HG03460 (cell line): ENCODE data around the gene USH2A.

Experiments
- ATAC-seq: cut with Tn5 transposase; IDR thresholded peaks from one replicate; pipeline ENCODE4 v1.9.1; 2021; ENCODE audit not compliant: unreplicated experiment

The USH2A gene

GRCh38 chr1:216144661-216145450 lies 278.4 kb downstream of the USH2A start:
- ATAC-seq, result no peak

GRCh38 chr1:216142921-216143320 lies 280.3 kb downstream of the USH2A start:
- ATAC-seq, result no peak

- ATAC-seq, result no peak
Measured at GRCh38 chr1:216140730-216141524, 282.3 kb downstream of the USH2A start.

- ATAC-seq, result no peak
Measured at GRCh38 chr1:216124192-216124781, 299.0 kb downstream of the USH2A start.

- ATAC-seq, result no peak
Measured at GRCh38 chr1:216123446-216124191, 299.6 kb downstream of the USH2A start.

- no peak for ATAC-seq
Measured at GRCh38 chr1:216119600-216119999, 303.6 kb downstream of the USH2A start.

GRCh38 chr1:216114180-216114579 lies 309.1 kb downstream of the USH2A start:
- no peak for ATAC-seq

GRCh38 chr1:216113181-216113580 lies 310.1 kb downstream of the USH2A start:
- no peak for ATAC-seq

- ATAC-seq, result no peak
Measured at GRCh38 chr1:216111842-216112241, 311.4 kb downstream of the USH2A start.

- ATAC-seq, result no peak
Measured at GRCh38 chr1:216095400-216095799, 327.8 kb downstream of the USH2A start.

- ATAC-seq, result no peak
Measured at GRCh38 chr1:216090556-216090955, 332.7 kb downstream of the USH2A start.

GRCh38 chr1:216086678-216087077 lies 336.6 kb downstream of the USH2A start:
- ATAC-seq, result no peak

- no peak for ATAC-seq
Measured at GRCh38 chr1:216081445-216081844, 341.8 kb downstream of the USH2A start.

GRCh38 chr1:216076751-216077150 lies 346.5 kb downstream of the USH2A start:
- no peak for ATAC-seq

- no peak for ATAC-seq
Measured at GRCh38 chr1:216075339-216075738, 347.9 kb downstream of the USH2A start.

GRCh38 chr1:216073793-216074595 lies 349.3 kb downstream of the USH2A start:
- no peak for ATAC-seq

GRCh38 chr1:216071262-216071661 lies 352.0 kb downstream of the USH2A start:
- no peak for ATAC-seq

GRCh38 chr1:216064643-216065042 lies 358.6 kb downstream of the USH2A start:
- ATAC-seq, result no peak

GRCh38 chr1:216057947-216058346 lies 365.3 kb downstream of the USH2A start:
- no peak for ATAC-seq

GRCh38 chr1:216057063-216057462 lies 366.2 kb downstream of the USH2A start:
- no peak for ATAC-seq
